ENCODE data around the gene COLEC12.

Gene COLEC12

DNA sequence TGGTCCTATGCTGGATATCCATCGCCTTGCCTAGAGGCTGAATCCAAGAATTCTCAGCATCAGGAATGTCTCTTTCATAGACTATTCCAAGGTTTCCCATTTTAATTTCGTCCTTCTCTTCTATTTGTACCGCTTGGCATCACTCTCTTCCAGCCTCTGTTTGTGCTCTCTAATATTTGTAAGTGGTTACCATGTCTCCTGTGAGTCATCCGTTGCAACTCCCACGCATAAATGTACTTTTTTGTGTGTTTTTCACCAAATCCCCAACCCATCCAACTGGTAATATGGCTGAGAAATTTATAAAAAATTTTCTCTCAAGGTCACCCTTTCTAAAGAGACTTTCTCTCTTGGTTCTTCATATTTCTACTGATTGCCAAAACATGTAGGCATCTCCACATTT is 21.8 kb downstream of the COLEC12 start:
- H3K27ac ChIP-seq (ENCODE audit: low read length, poor library complexity, severe bottlenecking) = peak overlapping the region; percentile 98
- H2BK15ac ChIP-seq (ENCODE audit: low read depth, poor library complexity, severe bottlenecking) = no peak overlapping the region
- H3K27me3 ChIP-seq (ENCODE audit: control insufficient read depth in 1 of 2, insufficient read depth in 1 of 2, low read length in 2 of 2) = no peaks in the 10 kb centered on the region
- H3K4me2 ChIP-seq (ENCODE audit: low read length, poor library complexity, severe bottlenecking) = no peak overlapping the region
- H3K9me3 ChIP-seq (ENCODE audit: control insufficient read depth, low read length) = no peaks in the 10 kb centered on the region
- WGBS = 79% methylated on average over 5 of the region's 5 CpGs
- H3K79me1 ChIP-seq (replicated peaks; ENCODE audit: low read length, poor library complexity, severe bottlenecking) = peaks cover 2% of the 10 kb centered on the region
- H2BK5ac ChIP-seq (ENCODE audit: low read depth, low read length, poor library complexity, severe bottlenecking) = peak overlapping the region; percentile 67
- H4K8ac ChIP-seq (ENCODE audit: low read length) = no peak overlapping the region
- no peak overlapping the region for H2AK5ac ChIP-seq (ENCODE audit: low read length, severe bottlenecking)
- no peak overlapping the region for H3K18ac ChIP-seq (ENCODE audit: low read depth in 1 of 2, low read length in 2 of 2)
- H2AFZ ChIP-seq (ENCODE audit: low read depth, low read length) = no peak overlapping the region
- peak; percentile 50 for DNase-seq
- H3K4me1 ChIP-seq (ENCODE audit: control insufficient read depth, insufficient read depth, low read depth, low read length) = peaks cover 31% of the 10 kb centered on the region
- H4K91ac ChIP-seq (ENCODE audit: low read length) = no peak overlapping the region
- H2BK120ac ChIP-seq (ENCODE audit: low read depth, low read length) = peak overlapping the region; percentile 27
- H2BK12ac ChIP-seq (ENCODE audit: low read length in 2 of 2) = no peak overlapping the region
- no peak overlapping the region for H3K4me3 ChIP-seq (ENCODE audit: insufficient read depth in 1 of 2, low read depth in 1 of 2, low read length in 2 of 2)
- H3K9ac ChIP-seq (ENCODE audit: low read length) = peak overlapping the region; percentile 78
- H3K4ac ChIP-seq (ENCODE audit: low read depth in 1 of 2, low read length in 2 of 2) = no peak overlapping the region
- peaks cover 0 to 25% of the 10 kb centered on the region in 2 experiments for H3K36me3 ChIP-seq (ENCODE audit: control insufficient read depth in 1 of 2, insufficient read depth in 2 of 2, low read depth in 1 of 2, low read length in 2 of 2)
- H3K23ac ChIP-seq (ENCODE audit: low read length in 2 of 2) = no peak overlapping the region
- H3K14ac ChIP-seq (ENCODE audit: low read length in 2 of 2) = no peak overlapping the region

DNA sequence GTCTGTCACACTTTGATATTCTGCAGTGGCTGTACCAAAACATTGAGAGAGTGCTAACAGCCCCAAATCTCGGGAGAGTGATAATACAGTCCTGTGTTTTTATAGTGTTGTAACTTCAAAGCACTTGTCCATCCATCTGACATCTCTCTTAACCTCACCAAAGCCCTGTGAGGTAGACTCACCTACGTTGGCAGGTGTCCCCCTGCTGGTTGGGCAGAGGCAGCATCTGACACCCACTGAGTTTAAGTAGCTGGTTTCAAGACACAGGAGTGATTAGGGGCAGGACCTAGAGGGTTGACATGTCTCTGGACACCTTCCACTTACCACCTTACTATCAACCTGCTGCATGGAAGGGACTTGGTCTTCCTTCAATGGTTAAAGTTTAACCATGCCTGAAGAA is 22.9 kb downstream of the COLEC12 start:
- Histone ChIP-seq H3K4me2 (ENCODE audit: low read length, poor library complexity, severe bottlenecking) (no peak overlapping the region), H3K4me3 (ENCODE audit: insufficient read depth in 1 of 2, low read depth in 1 of 2, low read length in 2 of 2) (no peak overlapping the region), H3K23ac (ENCODE audit: low read length in 2 of 2) (no peak overlapping the region), H3K9ac (ENCODE audit: low read length) (peak overlapping the region; percentile 78), H3K14ac (ENCODE audit: low read length in 2 of 2) (no peak overlapping the region), H2AK5ac (ENCODE audit: low read length, severe bottlenecking) (peak overlapping the region; percentile 95), H3K36me3 (ENCODE audit: control insufficient read depth in 1 of 2, insufficient read depth in 2 of 2, low read depth in 1 of 2, low read length in 2 of 2) (peaks cover 0 to 25% of the 10 kb centered on the region in 2 experiments), H2BK120ac (ENCODE audit: low read depth, low read length) (no peak overlapping the region), H4K8ac (ENCODE audit: low read length) (no peak overlapping the region), H3K27me3 (ENCODE audit: control insufficient read depth in 1 of 2, insufficient read depth in 1 of 2, low read length in 2 of 2) (no peaks in the 10 kb centered on the region), H3K27ac (ENCODE audit: low read length, poor library complexity, severe bottlenecking) (no peak overlapping the region), H3K9me3 (ENCODE audit: control insufficient read depth, low read length) (no peaks in the 10 kb centered on the region), H2BK15ac (ENCODE audit: low read depth, poor library complexity, severe bottlenecking) (no peak overlapping the region), H3K18ac (ENCODE audit: low read depth in 1 of 2, low read length in 2 of 2) (peak overlapping the region in 1 of 2 experiments; percentile 11), H2BK12ac (ENCODE audit: low read length in 2 of 2) (no peak overlapping the region), H2AFZ (ENCODE audit: low read depth, low read length) (no peak overlapping the region), H3K79me1 (replicated peaks; ENCODE audit: low read length, poor library complexity, severe bottlenecking) (peaks cover 2% of the 10 kb centered on the region), H4K91ac (ENCODE audit: low read length) (no peak overlapping the region), H3K4ac (ENCODE audit: low read depth in 1 of 2, low read length in 2 of 2) (no peak overlapping the region), H3K4me1 (ENCODE audit: control insufficient read depth, insufficient read depth, low read depth, low read length) (peaks cover 31% of the 10 kb centered on the region), H2BK5ac (ENCODE audit: low read depth, low read length, poor library complexity, severe bottlenecking) (no peak overlapping the region)
- no CpG with 5 or more reads among the region's 2 CpGs for WGBS
- DNase-seq = no peak

DNA sequence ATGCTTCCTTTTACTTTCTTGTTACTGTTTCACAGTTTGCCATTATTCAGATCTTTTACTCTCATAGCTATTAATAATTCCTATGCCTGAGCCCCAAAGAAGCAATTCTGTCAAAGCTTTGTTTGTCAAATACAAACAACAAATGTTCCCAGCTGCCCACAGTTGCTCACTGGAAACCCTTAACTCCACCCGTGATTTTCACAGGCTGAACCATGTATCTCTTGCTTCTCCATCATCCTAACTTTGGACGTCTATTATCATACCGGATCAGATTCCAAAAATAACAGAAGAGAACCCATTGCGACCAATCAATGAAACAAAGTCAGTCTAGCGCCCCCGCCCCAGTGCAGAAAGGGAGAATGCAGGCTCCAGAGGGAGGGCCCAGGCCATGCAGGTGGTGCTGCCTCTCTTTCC is 24.2 kb downstream of the COLEC12 start:
- no peak overlapping the region for H2BK120ac ChIP-seq (ENCODE audit: low read depth, low read length)
- H3K4ac ChIP-seq (ENCODE audit: low read depth in 1 of 2, low read length in 2 of 2) = no peak overlapping the region
- no peaks in the 10 kb centered on the region for H3K9me3 ChIP-seq (ENCODE audit: control insufficient read depth, low read length)
- H3K36me3 ChIP-seq (ENCODE audit: control insufficient read depth in 1 of 2, insufficient read depth in 2 of 2, low read depth in 1 of 2, low read length in 2 of 2) = peaks cover 0 to 25% of the 10 kb centered on the region in 2 experiments
- H3K18ac ChIP-seq (ENCODE audit: low read depth in 1 of 2, low read length in 2 of 2) = no peak overlapping the region
- peak overlapping the region; percentile 64 for H3K9ac ChIP-seq (ENCODE audit: low read length)
- no peaks in the 10 kb centered on the region for H3K27me3 ChIP-seq (ENCODE audit: control insufficient read depth in 1 of 2, insufficient read depth in 1 of 2, low read length in 2 of 2)
- WGBS = 87% methylated on average over 6 of the region's 6 CpGs
- H3K14ac ChIP-seq (ENCODE audit: low read length in 2 of 2) = no peak overlapping the region
- H2BK12ac ChIP-seq (ENCODE audit: low read length in 2 of 2) = peak overlapping the region in 1 of 2 experiments; percentile 72
- no peak overlapping the region for H3K4me2 ChIP-seq (ENCODE audit: low read length, poor library complexity, severe bottlenecking)
- no peak overlapping the region for H4K91ac ChIP-seq (ENCODE audit: low read length)
- no peak overlapping the region for H2BK15ac ChIP-seq (ENCODE audit: low read depth, poor library complexity, severe bottlenecking)
- H3K27ac ChIP-seq (ENCODE audit: low read length, poor library complexity, severe bottlenecking) = peak overlapping the region; percentile 94
- DNase-seq = no peak
- H3K4me1 ChIP-seq (ENCODE audit: control insufficient read depth, insufficient read depth, low read depth, low read length) = peaks cover 28% of the 10 kb centered on the region
- no peak overlapping the region for H3K23ac ChIP-seq (ENCODE audit: low read length in 2 of 2)
- H3K79me1 ChIP-seq (replicated peaks; ENCODE audit: low read length, poor library complexity, severe bottlenecking) = peaks cover 2% of the 10 kb centered on the region
- H2AFZ ChIP-seq (ENCODE audit: low read depth, low read length) = no peak overlapping the region
- no peak overlapping the region for H3K4me3 ChIP-seq (ENCODE audit: insufficient read depth in 1 of 2, low read depth in 1 of 2, low read length in 2 of 2)
- no peak overlapping the region for H2BK5ac ChIP-seq (ENCODE audit: low read depth, low read length, poor library complexity, severe bottlenecking)
- H4K8ac ChIP-seq (ENCODE audit: low read length) = no peak overlapping the region
- H2AK5ac ChIP-seq (ENCODE audit: low read length, severe bottlenecking) = peak overlapping the region; percentile 94

DNA sequence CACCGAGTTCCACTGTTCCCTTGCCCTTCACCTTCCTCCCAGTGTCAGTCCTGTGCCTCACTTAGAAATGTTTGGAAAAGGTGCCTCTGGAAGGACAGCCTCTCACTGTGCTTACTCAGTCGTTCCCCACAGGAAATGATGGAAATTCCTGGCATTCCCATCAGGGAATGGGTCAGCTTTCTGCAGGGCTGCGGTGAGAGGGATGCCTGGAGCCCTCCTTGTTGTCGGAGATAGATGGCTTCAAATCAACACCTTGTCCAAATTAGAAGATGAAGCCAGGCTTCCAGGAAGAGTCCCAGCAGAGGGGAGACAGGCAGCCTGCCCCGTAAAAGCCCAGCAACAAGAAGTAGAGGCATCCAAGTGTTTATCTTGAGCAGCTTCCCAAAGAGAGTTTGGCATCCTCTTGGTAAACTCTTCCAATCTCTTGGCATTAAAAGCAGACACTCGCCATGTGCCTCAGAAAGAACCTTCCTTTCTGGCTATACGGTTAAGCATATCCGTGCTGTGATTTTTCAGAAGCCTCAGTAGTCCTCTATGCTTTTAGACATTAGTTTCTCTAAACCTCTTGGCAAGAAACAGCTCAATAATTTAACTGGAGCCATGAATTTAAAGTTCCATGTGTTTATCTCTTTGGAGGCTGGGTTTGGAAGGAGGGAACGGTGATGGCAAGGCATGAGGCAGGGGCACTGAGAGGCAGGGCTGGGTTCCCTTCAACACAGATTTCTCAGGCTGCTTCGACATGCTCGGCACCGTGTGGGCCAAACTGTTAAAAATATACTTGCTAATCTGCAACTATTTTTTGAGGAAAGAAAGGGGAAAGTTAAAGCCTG is 25.1 kb downstream of the COLEC12 start:
- H3K79me1 ChIP-seq (replicated peaks; ENCODE audit: low read length, poor library complexity, severe bottlenecking) = peaks cover 2% of the 10 kb centered on the region
- H3K4me3 ChIP-seq (ENCODE audit: insufficient read depth in 1 of 2, low read depth in 1 of 2, low read length in 2 of 2) = no peak overlapping the region
- no peaks in the 10 kb centered on the region for H3K27me3 ChIP-seq (ENCODE audit: control insufficient read depth in 1 of 2, insufficient read depth in 1 of 2, low read length in 2 of 2)
- H2BK12ac ChIP-seq (ENCODE audit: low read length in 2 of 2) = peak overlapping the region in 1 of 2 experiments; percentile 92
- H3K36me3 ChIP-seq (ENCODE audit: control insufficient read depth in 1 of 2, insufficient read depth in 2 of 2, low read depth in 1 of 2, low read length in 2 of 2) = peaks cover 0 to 20% of the 10 kb centered on the region in 2 experiments
- H2BK5ac ChIP-seq (ENCODE audit: low read depth, low read length, poor library complexity, severe bottlenecking) = peak overlapping the region; percentile 57
- no peak overlapping the region for H2AFZ ChIP-seq (ENCODE audit: low read depth, low read length)
- H3K18ac ChIP-seq (ENCODE audit: low read depth in 1 of 2, low read length in 2 of 2) = peak overlapping the region; percentile 60 to 61
- no peak overlapping the region for H3K4me2 ChIP-seq (ENCODE audit: low read length, poor library complexity, severe bottlenecking)
- no peak overlapping the region for H4K91ac ChIP-seq (ENCODE audit: low read length)
- peak; percentile 74 for DNase-seq
- no peak overlapping the region for H3K14ac ChIP-seq (ENCODE audit: low read length in 2 of 2)
- peaks cover 26% of the 10 kb centered on the region for H3K4me1 ChIP-seq (ENCODE audit: control insufficient read depth, insufficient read depth, low read depth, low read length)
- H2BK15ac ChIP-seq (ENCODE audit: low read depth, poor library complexity, severe bottlenecking) = peak overlapping the region; percentile 16
- peak overlapping the region; percentile 39 for H2BK120ac ChIP-seq (ENCODE audit: low read depth, low read length)
- H3K23ac ChIP-seq (ENCODE audit: low read length in 2 of 2) = no peak overlapping the region
- peak overlapping the region; percentile 94 for H3K27ac ChIP-seq (ENCODE audit: low read length, poor library complexity, severe bottlenecking)
- peak overlapping the region; percentile 90 for H2AK5ac ChIP-seq (ENCODE audit: low read length, severe bottlenecking)
- peak overlapping the region; percentile 64 for H3K9ac ChIP-seq (ENCODE audit: low read length)
- no peaks in the 10 kb centered on the region for H3K9me3 ChIP-seq (ENCODE audit: control insufficient read depth, low read length)
- peak overlapping the region; percentile 27 for H4K8ac ChIP-seq (ENCODE audit: low read length)
- no peak overlapping the region for H3K4ac ChIP-seq (ENCODE audit: low read depth in 1 of 2, low read length in 2 of 2)
- WGBS = 33% methylated on average over 12 of the region's 12 CpGs

Measured in mesenchymal stem cell (in vitro differentiated cells and primary cell).